A673 (cell line): ENCODE results near the gene CPB2. TPM values are rescaled to one million over a fixed set of nuclear protein-coding genes. Genes with fewer than 3 reads are reported as not detected.

Experiments
- BruUV-seq: library from RNA; stranded (reverse); fragments of 400-500 nt; replicated peaks from 2 replicates; lab custom pipeline; 2021; lab: Mats Ljungman, UMichigan
- CTCF ChIA-PET: fragments of 300-600 bp; sonication (Branson Sonifier 250); formaldehyde crosslinking; loops from one replicate; lab custom pipeline; 2022; ENCODE audit warnings: antibody characterized with exemption; lab: Charles Lee
- POLR2A ChIA-PET: fragments of 300-600 bp; sonication (Branson Sonifier 250); formaldehyde crosslinking; loops from one replicate; lab custom pipeline; 2022; ENCODE audit warnings: antibody characterized with exemption; ENCODE audit not compliant: low non-redundant PET; lab: Charles Lee
- DNase-seq: peaks from one replicate; pipeline ENCODE4 v3.0.0-alpha.2; 2015; ENCODE audit warnings: low spot score
- H3K27ac ChIP-seq: fragments of 200-600 bp; sonication (generic); 2 replicates; pipeline ENCODE4 v1.5.1; 2016; ENCODE audit warnings: mixed run types, low read depth, mild to moderate bottlenecking, mixed read lengths, antibody characterized with exemption, low read length; ENCODE audit not compliant: poor library complexity, severe bottlenecking
- H3K27me3 ChIP-seq: fragments of 200-600 bp; sonication (generic); replicated peaks from 2 replicates; pipeline ENCODE4 v1.6.1; 2017; ENCODE audit warnings: mixed run types, low read depth, mild to moderate bottlenecking, mixed read lengths, antibody characterized with exemption, low read length; ENCODE audit not compliant: insufficient read depth, poor library complexity
- H3K36me3 ChIP-seq: fragments of 200-600 bp; sonication (generic); 2 replicates; pipeline ENCODE4 v1.6.1; 2016; ENCODE audit warnings: mixed run types, mild to moderate bottlenecking, mixed read lengths, antibody characterized with exemption, low read length; ENCODE audit not compliant: insufficient read depth, poor library complexity, severe bottlenecking
- H3K4me1 ChIP-seq: fragments of 200-600 bp; sonication (generic); 2 replicates; pipeline ENCODE4 v1.6.1; 2017; ENCODE audit warnings: mixed run types, mild to moderate bottlenecking, mixed read lengths, antibody characterized with exemption, low read length; ENCODE audit not compliant: insufficient read depth, poor library complexity, severe bottlenecking
- H3K4me3 ChIP-seq: fragments of 200-600 bp; sonication (generic); 2 replicates; pipeline ENCODE4 v1.5.1; 2016; ENCODE audit warnings: low read depth, mixed run types, mild to moderate bottlenecking, mixed read lengths, low read length; ENCODE audit not compliant: poor library complexity, severe bottlenecking
- H3K9me3 ChIP-seq: fragments of 200-600 bp; sonication (generic); 2 replicates; pipeline ENCODE4 v1.6.1; 2016; ENCODE audit warnings: mixed run types, low read depth, mild to moderate bottlenecking, mixed read lengths, antibody characterized with exemption, low read length; ENCODE audit not compliant: poor library complexity, severe bottlenecking
- CTCF ChIP-seq: fragments of 300-800, 200-600 bp; sonication (generic); conservative IDR thresholded peaks from 2 replicates; pipeline ENCODE4 v1.5.1; 2017; ENCODE audit warnings: low read depth, mild to moderate bottlenecking, antibody characterized with exemption, low read length, moderate library complexity, mixed read lengths
- EZH2 ChIP-seq: fragments of 200-600 bp; sonication (generic); IDR thresholded peaks from 2 replicates; pipeline ENCODE4 v1.6.1; 2017; ENCODE audit warnings: borderline replicate concordance, low read depth, mild to moderate bottlenecking, mixed read lengths, antibody characterized with exemption, low read length; ENCODE audit not compliant: poor library complexity, severe bottlenecking
- intact Hi-C: fragments of 100-400 bp; cut with micrococcal nuclease; formaldehyde crosslinking; loops from one replicate; pipeline ENCODE4 v1.10.0; 2022; ENCODE audit not compliant: unreplicated experiment
- total RNA-seq: library from RNA; stranded (reverse); gene quantifications from 2 replicates; pipeline ENCODE4 v1.2.3, GENCODE V29; 2021

Gene CPB2
- total RNA-seq, 1 experiment from 2014 or later = 5.5 TPM

GRCh38 chr13:46088821-46089562 lies 15.8 kb downstream of the CPB2 start:
- DNase-seq = no peak
- no peak overlapping the region for H3K27ac ChIP-seq
- H3K9me3 ChIP-seq = no peaks in the 10 kb centered on the region
- no peaks in the 10 kb centered on the region for H3K27me3 ChIP-seq
- POLR2A ChIA-PET = no interaction called here
- H3K36me3 ChIP-seq = no peaks in the 10 kb centered on the region
- BruUV-seq = no TSS peak
- H3K4me1 ChIP-seq = no peaks in the 10 kb centered on the region
- H3K4me3 ChIP-seq = no peak overlapping the region
- no peak for TF ChIP-seq CTCF
- CTCF ChIA-PET = no interaction called here
- intact Hi-C loops = no loop called here

- ChIA-PET POLR2A (no interaction called here), CTCF (no interaction called here)
- TF ChIP-seq CTCF = no peak
- no peak for TF ChIP-seq EZH2
- no TSS peak for BruUV-seq
- no peaks in the 10 kb centered on the region for H3K27me3 ChIP-seq
- DNase-seq = no peak
- H3K4me1 ChIP-seq = no peaks in the 10 kb centered on the region
- H3K36me3 ChIP-seq = no peaks in the 10 kb centered on the region
- no peak overlapping the region for H3K4me3 ChIP-seq
- H3K9me3 ChIP-seq = no peaks in the 10 kb centered on the region
- no peak overlapping the region for H3K27ac ChIP-seq
- intact Hi-C loops = no loop called here
Measured at GRCh38 chr13:46087481-46087880, 17.4 kb downstream of the CPB2 start.

- no peak for TF ChIP-seq CTCF
- no peak for TF ChIP-seq EZH2
Measured at GRCh38 chr13:46086985-46087384, 17.8 kb downstream of the CPB2 start.

More at GRCh38 chr13:46086985-46087384, 17.8 kb downstream of the CPB2 start:
- H3K27me3 ChIP-seq = no peaks in the 10 kb centered on the region
- no peak for DNase-seq
- CTCF ChIA-PET = no interaction called here
- no peaks in the 10 kb centered on the region for H3K9me3 ChIP-seq
- intact Hi-C loops = no loop called here
- H3K4me1 ChIP-seq = peaks cover 3% of the 10 kb centered on the region
- no peak overlapping the region for H3K4me3 ChIP-seq
- H3K27ac ChIP-seq = no peak overlapping the region
- H3K36me3 ChIP-seq = no peaks in the 10 kb centered on the region
- BruUV-seq = no TSS peak
- POLR2A ChIA-PET = no interaction called here
